Thoracic aorta (tissue), 2 donors: ENCODE results near the gene EML3. TPM values are rescaled to one million over a fixed set of nuclear protein-coding genes. Genes with fewer than 3 reads are reported as not detected.
"Not testable (repeated sequence)": the region's sequence is repeated elsewhere in the genome, so short reads cannot be mapped to it uniquely, and the experiment has no call there.

ENCODE experiments used
- ATAC-seq: fragments of 150-250 bp; one replicate; pipeline ENCODE4 v1.8.0; 2017; ENCODE audit warnings: low read depth; ENCODE audit not compliant: insufficient number of reproducible peaks, low FRiP score
- DNase-seq: peaks from one replicate; pipeline ENCODE4 v3.0.0-alpha.2; 2020; ENCODE audit warnings: low spot score
- H3K27ac ChIP-seq, 2 donors: fragments of 200-600 bp; sonication (generic); 1 replicate in 1 of 2; 2 replicates in 1 of 2; pipeline ENCODE4 v1.5.1; 2016; ENCODE audit warnings: mild to moderate bottlenecking in 2 of 2, moderate library complexity in 2 of 2
- H3K27me3 ChIP-seq: fragments of 200-600 bp; sonication (generic); replicated peaks from 2 replicates; pipeline ENCODE4 v1.6.0; 2016; ENCODE audit warnings: mild to moderate bottlenecking; ENCODE audit not compliant: insufficient read depth
- H3K36me3 ChIP-seq: fragments of 200-600 bp; sonication (generic); one replicate; pipeline ENCODE4 v1.5.1; 2016
- H3K4me1 ChIP-seq, 2 donors: fragments of 200-600 bp; sonication (generic); 1 replicate in 1 of 2; 2 replicates in 1 of 2; pipeline versions ENCODE4 v1.5.1 to v1.6.0; 2016; ENCODE audit warnings: low read depth in 2 of 2, mild to moderate bottlenecking in 1 of 2; ENCODE audit not compliant: control insufficient read depth in 1 of 2
- H3K4me3 ChIP-seq: fragments of 200-600 bp; sonication (generic); 2 replicates; pipeline ENCODE4 v1.5.1; 2016; ENCODE audit warnings: mild to moderate bottlenecking
- H3K9me3 ChIP-seq: fragments of 200-600 bp; sonication (generic); 2 replicates; pipeline ENCODE4 v1.5.1; 2016
- total RNA-seq, 2 donors: library from RNA; depleted of rRNA; stranded (reverse); fragments of >200 nt; gene quantifications; one replicate each; pipeline versions ENCODE4 v1.1.0 to v1.2.3, GENCODE V29; 2016
- TF ChIP-seq, protein P1 (sequence below): fragments of 200-600 bp; sonication (generic); IDR thresholded peaks from one replicate; pipeline ENCODE4 v1.5.1; 2019; ENCODE audit warnings: antibody characterized with exemption

The EML3 gene
- total RNA-seq, 2 donors from 2014 or later: 106 to 111 TPM

DNA sequence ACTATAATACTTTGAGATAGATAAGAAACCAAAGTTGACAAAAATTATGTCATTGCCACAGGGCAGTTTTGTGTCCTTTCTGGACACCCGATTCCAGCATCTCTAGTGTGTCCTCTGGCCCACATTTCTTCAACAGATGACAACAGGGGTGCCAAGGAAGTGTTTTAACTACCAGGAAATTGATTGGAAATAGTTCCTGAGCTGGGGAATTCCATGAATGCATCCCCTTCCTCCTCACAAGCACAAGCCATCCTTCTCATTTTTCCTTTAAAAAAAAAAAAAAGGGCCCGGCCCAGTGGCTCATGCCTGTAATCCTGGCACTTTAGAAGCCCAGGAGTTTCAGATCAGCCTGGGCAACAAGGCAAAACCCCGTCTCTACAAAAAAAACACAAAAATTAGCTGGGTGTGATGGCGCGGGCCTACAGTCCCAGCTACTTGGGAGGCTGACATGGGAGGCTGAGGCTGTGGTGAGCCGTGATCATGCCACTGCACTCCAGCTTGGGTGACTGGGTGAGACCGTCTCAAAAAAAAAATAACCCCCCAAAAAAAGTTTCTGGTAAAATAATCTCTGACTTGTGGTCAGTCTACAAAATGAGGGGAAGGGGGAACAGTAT lies 10.0 kb upstream of the EML3 start:
- no peaks in the 10 kb centered on the region for H3K27me3 ChIP-seq
- peak overlapping the region; percentile 89 for H3K4me3 ChIP-seq
- H3K4me1 ChIP-seq: peaks cover 7 to 22% of the 10 kb centered on the region in 2 donors
- no peaks in the 10 kb centered on the region for H3K9me3 ChIP-seq
- peaks cover 19% of the 10 kb centered on the region for H3K36me3 ChIP-seq
- DNase-seq (no peak), ATAC-seq (no peak)
- H3K27ac ChIP-seq: peak overlapping the region; percentile 83 to 97
- TF ChIP-seq, protein P1, sequence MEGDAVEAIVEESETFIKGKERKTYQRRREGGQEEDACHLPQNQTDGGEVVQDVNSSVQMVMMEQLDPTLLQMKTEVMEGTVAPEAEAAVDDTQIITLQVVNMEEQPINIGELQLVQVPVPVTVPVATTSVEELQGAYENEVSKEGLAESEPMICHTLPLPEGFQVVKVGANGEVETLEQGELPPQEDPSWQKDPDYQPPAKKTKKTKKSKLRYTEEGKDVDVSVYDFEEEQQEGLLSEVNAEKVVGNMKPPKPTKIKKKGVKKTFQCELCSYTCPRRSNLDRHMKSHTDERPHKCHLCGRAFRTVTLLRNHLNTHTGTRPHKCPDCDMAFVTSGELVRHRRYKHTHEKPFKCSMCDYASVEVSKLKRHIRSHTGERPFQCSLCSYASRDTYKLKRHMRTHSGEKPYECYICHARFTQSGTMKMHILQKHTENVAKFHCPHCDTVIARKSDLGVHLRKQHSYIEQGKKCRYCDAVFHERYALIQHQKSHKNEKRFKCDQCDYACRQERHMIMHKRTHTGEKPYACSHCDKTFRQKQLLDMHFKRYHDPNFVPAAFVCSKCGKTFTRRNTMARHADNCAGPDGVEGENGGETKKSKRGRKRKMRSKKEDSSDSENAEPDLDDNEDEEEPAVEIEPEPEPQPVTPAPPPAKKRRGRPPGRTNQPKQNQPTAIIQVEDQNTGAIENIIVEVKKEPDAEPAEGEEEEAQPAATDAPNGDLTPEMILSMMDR: no peak

DNA sequence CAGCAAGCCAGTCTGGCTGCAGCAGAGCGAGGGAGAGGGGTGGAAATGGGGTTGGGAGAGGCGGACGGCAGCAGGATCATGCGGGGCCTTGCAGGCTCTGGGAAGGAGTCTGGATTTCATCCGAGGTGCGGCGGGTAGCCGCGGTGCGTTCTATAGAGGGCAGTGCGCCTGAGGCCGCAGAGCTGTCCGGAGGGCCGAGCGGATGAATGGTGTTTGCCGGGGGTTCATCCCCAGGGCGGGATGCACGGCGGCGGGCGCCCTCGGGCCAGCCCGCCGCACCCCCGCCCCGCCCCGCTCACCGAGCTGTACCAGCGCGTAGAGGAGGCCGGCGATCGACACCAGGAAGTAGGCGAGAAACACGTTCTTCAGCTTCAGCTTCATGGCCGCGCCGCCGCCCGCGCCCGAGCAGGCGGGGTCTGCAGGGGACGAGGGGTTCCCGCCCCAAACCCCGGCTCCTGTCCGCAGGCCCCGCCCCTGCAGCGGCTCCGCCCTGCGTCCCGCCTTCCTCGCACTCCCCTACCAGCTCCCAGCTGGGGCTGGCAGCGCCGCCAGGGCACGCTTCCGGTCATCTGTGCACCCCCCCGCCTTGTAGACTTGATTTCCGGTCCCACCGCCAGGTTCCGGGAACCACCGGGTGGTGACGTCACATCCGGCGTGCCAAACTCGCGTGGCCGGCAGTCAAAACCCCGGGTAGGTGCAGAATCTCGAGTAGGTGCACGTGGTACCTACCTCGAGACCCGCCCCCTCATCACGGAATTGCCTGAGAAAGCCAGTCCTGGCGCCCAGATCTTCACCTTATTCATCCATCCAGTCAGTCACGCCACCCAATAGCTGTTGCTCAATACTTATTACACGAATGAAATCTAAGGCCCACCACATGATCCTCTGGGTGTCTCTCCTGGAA lies 9.2 kb upstream of the EML3 start, which contains the start of gene B3GAT3:
TSS of gene B3GAT3 (minus strand) at position 420 of the 904 bp plus-strand sequence. CDS start at position 381, 39 bp downstream.
- TF ChIP-seq, protein P1: no peak
- Histone ChIP-seq H3K36me3 (peaks cover 22% of the 10 kb centered on the region), H3K4me3 (peak within 1 kb of the TSS; percentile 89), H3K4me1 (peaks cover 7 to 22% of the 10 kb centered on the region in 2 donors), H3K9me3 (no peaks in the 10 kb centered on the region), H3K27me3 (no peaks in the 10 kb centered on the region), H3K27ac (peak within 1 kb of the TSS; percentile 83 to 97)
- DNase-seq (peak; percentile 93), ATAC-seq (peak; percentile 94)

DNA sequence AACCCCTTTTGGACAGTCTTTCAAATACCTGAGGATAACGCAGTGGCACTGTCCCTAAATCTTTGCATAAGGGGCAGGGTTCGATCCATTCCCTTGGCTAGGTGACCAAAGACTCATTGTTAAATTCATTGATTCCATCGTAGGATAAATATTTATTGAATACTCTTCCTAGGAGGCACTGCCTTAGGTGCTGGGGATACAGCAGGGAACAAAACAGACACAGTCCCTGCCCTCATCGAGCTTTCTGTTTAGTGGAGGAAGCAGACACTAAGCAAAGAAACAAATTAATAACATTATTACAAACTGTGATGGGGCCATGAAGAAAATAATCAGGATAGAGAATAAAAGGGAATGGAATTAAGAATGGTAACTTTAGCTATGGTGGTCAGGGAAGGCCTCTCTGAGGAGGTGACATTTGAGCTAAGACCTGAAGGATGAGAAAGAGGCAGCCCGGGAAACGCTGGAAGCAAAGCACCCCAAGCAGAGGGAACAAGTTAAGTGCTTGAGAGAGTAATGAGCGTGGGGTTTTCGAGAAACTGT lies 8.5 kb upstream of the EML3 start:
- Histone ChIP-seq H3K4me1 (peaks cover 7 to 22% of the 10 kb centered on the region in 2 donors), H3K36me3 (peaks cover 22% of the 10 kb centered on the region), H3K27ac (peak overlapping the region; percentile 83 to 97), H3K27me3 (no peaks in the 10 kb centered on the region), H3K9me3 (no peaks in the 10 kb centered on the region), H3K4me3 (peak overlapping the region; percentile 89)
- TF ChIP-seq, protein P1: no peak
- ATAC-seq (no peak), DNase-seq (no peak)

DNA sequence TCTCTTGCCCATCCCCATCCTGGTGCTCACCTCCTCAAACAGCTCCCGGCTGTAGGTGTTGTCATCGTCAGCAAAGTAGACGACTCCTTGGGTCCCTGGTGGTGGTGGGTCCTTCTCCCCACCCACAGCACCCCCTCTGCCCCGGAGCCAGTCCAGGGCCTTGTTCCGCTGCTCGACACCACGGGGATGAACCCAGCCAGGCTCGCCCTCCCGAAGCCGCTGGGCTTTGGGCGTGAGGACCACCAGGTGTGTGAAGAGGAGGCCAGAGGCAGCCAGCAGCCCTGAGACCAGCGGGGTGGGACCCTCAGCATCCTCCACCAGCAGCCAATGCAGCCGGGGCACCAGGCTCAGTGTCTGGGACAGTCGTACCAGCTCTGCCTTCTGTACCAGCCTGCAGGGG lies 4.4 kb upstream of the EML3 start:
- not testable (repeated sequence) for H3K27me3 ChIP-seq

DNA sequence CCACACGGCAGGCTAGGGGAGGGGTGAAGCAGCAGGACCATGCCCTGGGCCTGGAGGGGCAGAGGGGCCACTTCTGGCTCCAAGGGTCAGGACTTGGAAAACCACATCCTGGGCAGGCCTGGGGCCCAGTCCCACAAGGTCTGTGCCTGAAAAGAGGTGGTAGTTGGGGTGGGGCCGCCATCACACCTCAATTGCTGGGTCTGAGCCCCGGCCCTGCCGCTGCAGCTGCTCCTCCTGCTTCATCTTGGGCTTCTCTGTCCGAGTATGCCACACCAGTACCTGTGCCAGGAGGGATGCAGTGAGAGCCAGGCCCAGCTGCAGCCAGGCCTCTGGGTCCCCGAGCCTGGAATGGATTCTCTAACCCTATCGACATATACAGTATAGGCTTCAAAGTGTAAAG lies 2.9 kb upstream of the EML3 start:
- Histone ChIP-seq H3K4me1 (peaks cover 11 to 30% of the 10 kb centered on the region in 2 donors), H3K27ac (no peak overlapping the region)
- no peak for ATAC-seq

More for the DNA sequence above, 4.4 kb upstream of the EML3 start:
- not testable (repeated sequence) for H3K27ac ChIP-seq, ATAC-seq, H3K9me3 ChIP-seq, DNase-seq, H3K4me3 ChIP-seq
- Histone ChIP-seq H3K36me3 (peaks cover 19% of the 10 kb centered on the region), H3K4me1 (peaks cover 7 to 25% of the 10 kb centered on the region in 2 donors)

More for the DNA sequence above, 2.9 kb upstream of the EML3 start:
- H3K9me3 ChIP-seq: no peaks in the 10 kb centered on the region
- DNase-seq: no peak
- TF ChIP-seq, protein P1: no peak
- H3K27me3 ChIP-seq: no peaks in the 10 kb centered on the region
- H3K4me3 ChIP-seq: no peak overlapping the region
- H3K36me3 ChIP-seq: peaks cover 19% of the 10 kb centered on the region
